Ascending aorta (tissue), 2 donors: ENCODE results near the gene OFD1. TPM values are rescaled to one million over a fixed set of nuclear protein-coding genes. Genes with fewer than 3 reads are reported as not detected.

Source experiments
- DNase-seq, 2 donors: peaks; one replicate each; pipeline ENCODE4 v3.0.0-alpha.2; 2019; ENCODE audit warnings: low spot score in 2 of 2
- H3K27ac ChIP-seq, 2 donors: fragments of 200-600 bp; sonication (generic); one replicate each; pipeline ENCODE4 v1.5.1; 2016 to 2017; ENCODE audit warnings: mild to moderate bottlenecking in 1 of 2
- H3K27me3 ChIP-seq: fragments of 200-600 bp; sonication (generic); one replicate; pipeline ENCODE4 v1.5.1; 2017
- H3K36me3 ChIP-seq, 2 donors: fragments of 200-600 bp; sonication (generic); one replicate each; pipeline ENCODE4 v1.5.1; 2016
- H3K4me1 ChIP-seq, 2 donors: fragments of 200-600 bp; sonication (generic); one replicate each; pipeline ENCODE4 v1.5.1; 2016 to 2017; ENCODE audit warnings: mild to moderate bottlenecking in 1 of 2
- H3K4me3 ChIP-seq, 2 donors: fragments of 200-600 bp; sonication (generic); one replicate each; pipeline ENCODE4 v1.5.1; 2016 to 2017; ENCODE audit warnings: mild to moderate bottlenecking in 1 of 2
- H3K9me3 ChIP-seq, 2 donors: fragments of 200-600 bp; sonication (generic); one replicate each; pipeline ENCODE4 v1.5.1; 2016
- intact Hi-C: fragments of 100-400 bp; cut with DNase I; formaldehyde crosslinking; loops from one replicate; pipeline ENCODE4 v1.15.1; 2023
- total RNA-seq: library from RNA; depleted of rRNA; stranded (reverse); fragments of >200 nt; gene quantifications from one replicate; pipeline ENCODE4 v1.1.0, GENCODE V29; 2016
- TF ChIP-seq, protein P1 (sequence below), 3 experiments: fragments of 200-600 bp in 2 of 3; fragments of 450-650 bp in 1 of 3; sonication (generic) in 2 of 3; IDR thresholded peaks; one replicate each; pipeline ENCODE4 v1.5.1; 2016 to 2019; ENCODE audit warnings: antibody characterized with exemption in 3 of 3, mild to moderate bottlenecking in 1 of 3, moderate library complexity in 1 of 3

Gene OFD1
- total RNA-seq, 1 donor from 2014 or later = 8.4 TPM

DNA sequence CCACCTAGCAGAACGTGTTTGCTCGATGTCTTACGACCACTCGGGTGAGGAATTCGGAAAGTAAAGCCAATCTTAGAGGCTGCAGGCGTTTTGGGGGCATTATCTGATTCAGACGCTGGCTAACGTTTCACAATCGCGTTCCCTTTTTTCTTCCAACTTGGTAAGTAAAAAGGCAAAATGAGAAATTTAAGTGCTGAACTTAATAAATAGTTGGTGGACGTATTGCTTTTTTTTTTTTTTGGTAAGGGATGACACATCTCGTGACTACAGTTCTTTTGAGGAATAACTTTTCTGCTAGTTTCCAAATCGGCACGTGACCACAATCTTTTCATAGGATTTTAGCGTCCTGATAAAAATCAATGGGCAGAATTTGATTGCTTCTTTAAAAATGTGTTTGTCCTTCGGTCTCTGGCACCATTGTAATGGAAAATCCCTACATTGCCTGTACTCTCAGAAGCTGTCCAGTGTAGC, 44.8 kb upstream of the OFD1 start:
- H3K27ac ChIP-seq = peak overlapping the region; percentile 88 to 91
- TF ChIP-seq, protein P1, sequence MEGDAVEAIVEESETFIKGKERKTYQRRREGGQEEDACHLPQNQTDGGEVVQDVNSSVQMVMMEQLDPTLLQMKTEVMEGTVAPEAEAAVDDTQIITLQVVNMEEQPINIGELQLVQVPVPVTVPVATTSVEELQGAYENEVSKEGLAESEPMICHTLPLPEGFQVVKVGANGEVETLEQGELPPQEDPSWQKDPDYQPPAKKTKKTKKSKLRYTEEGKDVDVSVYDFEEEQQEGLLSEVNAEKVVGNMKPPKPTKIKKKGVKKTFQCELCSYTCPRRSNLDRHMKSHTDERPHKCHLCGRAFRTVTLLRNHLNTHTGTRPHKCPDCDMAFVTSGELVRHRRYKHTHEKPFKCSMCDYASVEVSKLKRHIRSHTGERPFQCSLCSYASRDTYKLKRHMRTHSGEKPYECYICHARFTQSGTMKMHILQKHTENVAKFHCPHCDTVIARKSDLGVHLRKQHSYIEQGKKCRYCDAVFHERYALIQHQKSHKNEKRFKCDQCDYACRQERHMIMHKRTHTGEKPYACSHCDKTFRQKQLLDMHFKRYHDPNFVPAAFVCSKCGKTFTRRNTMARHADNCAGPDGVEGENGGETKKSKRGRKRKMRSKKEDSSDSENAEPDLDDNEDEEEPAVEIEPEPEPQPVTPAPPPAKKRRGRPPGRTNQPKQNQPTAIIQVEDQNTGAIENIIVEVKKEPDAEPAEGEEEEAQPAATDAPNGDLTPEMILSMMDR (IDR thresholded peaks at IDR 0.05) = no peak
- peak overlapping the region; percentile 80 to 91 for H3K4me3 ChIP-seq
- intact Hi-C loops = loop anchor here (1.0 to 2.0 kb wide), 3 partner anchors 25 to 45 kb away; partner anchors contain the start of genes OFD1, TCEANC and TRAPPC2
- H3K27me3 ChIP-seq = no peaks in the 10 kb centered on the region
- H3K4me1 ChIP-seq = peaks cover 0 to 6% of the 10 kb centered on the region in 2 donors
- H3K9me3 ChIP-seq = no peaks in the 10 kb centered on the region
- H3K36me3 ChIP-seq = no peaks in the 10 kb centered on the region
- no peak for DNase-seq

DNA sequence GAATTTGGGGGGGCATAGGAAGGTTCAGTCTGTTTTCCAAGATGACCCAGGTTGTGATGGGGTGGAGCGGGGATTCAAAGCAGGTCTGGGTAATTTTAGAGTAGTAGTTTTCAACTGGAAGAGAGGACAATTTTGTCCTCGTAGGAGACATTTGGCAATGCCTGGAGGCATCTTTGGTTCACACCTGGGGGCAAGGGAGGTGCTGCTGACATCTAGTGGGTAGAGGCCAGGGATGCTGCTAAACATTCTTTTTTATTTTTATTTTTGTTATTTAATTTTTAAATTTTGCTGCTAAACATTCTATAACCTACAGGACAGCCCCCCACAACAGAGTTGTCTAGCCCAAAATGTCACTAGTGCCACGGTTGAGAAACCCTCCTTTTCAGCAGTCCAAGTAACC, 43.7 kb upstream of the OFD1 start:
- H3K4me1 ChIP-seq = peaks cover 0 to 9% of the 10 kb centered on the region in 2 donors
- no peaks in the 10 kb centered on the region for H3K36me3 ChIP-seq
- TF ChIP-seq, protein P1 (IDR thresholded peaks at IDR 0.05) = no peak
- H3K27me3 ChIP-seq = no peaks in the 10 kb centered on the region
- H3K27ac ChIP-seq = no peak overlapping the region
- no peak for DNase-seq
- H3K4me3 ChIP-seq = peak overlapping the region; percentile 80 to 91
- intact Hi-C loops = no loop called here
- no peaks in the 10 kb centered on the region for H3K9me3 ChIP-seq

DNA sequence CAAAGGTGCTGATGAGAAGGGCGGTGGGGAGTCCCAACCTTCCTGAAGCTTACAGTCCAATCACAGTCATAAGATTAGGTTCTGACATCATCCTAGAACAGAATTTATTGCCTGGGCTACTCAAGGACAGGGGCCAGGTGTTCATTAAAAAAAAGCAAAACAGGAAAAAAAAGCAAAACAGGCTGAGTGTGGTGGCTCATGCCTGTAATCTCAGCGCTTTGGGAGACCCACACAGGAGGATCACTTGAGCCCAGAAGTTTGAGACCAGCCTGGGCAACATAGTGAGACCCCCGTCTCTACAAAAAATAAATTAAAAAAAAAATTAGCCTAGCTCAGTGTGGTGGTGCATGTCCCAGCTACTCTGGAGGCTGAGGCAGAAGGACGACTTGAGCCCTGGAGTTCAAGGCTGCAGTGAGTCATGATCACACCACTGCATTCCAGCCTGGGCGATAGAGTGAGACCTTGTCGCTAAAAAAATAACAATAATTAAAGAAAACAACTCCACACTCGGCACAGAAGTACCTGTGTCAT, 42.6 kb upstream of the OFD1 start:
- intact Hi-C loops = no loop called here

DNA sequence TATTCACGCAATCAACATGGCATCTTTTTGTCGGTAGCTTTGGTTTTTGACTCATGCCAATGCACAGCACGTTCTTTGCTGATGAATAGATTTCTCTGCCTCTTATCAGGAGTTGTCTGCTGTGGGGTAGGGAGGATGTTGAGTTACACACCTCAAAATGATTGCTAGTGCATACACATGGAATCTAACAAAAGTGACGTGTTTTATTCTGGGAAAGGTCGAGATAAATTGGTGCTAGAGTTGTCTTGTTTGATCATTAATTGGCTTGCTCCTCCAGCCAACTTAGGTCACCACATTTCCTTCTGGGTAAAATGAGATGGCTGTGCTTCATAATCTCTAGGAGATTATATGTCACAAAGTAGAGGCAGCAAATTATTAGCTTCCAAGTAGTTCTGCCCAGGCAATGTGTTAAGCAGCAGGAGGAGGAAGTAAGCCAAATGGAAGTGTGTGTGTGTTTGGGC, 41.7 kb upstream of the OFD1 start:
- H3K4me3 ChIP-seq = no peak overlapping the region
- H3K27me3 ChIP-seq = no peaks in the 10 kb centered on the region
- no peaks in the 10 kb centered on the region for H3K36me3 ChIP-seq
- H3K9me3 ChIP-seq = no peaks in the 10 kb centered on the region
- no peak overlapping the region for H3K27ac ChIP-seq
- DNase-seq = no peak
- H3K4me1 ChIP-seq = peaks cover 0 to 9% of the 10 kb centered on the region in 2 donors
- TF ChIP-seq, protein P1 (IDR thresholded peaks at IDR 0.05) = no peak
- intact Hi-C loops = no loop called here

More for the DNA sequence above, 42.6 kb upstream of the OFD1 start:
- no peak overlapping the region for H3K27ac ChIP-seq
- no peak overlapping the region for H3K4me3 ChIP-seq
- DNase-seq = no peak
- H3K27me3 ChIP-seq = no peaks in the 10 kb centered on the region
- TF ChIP-seq, protein P1 (IDR thresholded peaks at IDR 0.05) = no peak
- peaks cover 0 to 9% of the 10 kb centered on the region in 2 donors for H3K4me1 ChIP-seq
- no peaks in the 10 kb centered on the region for H3K9me3 ChIP-seq
- no peaks in the 10 kb centered on the region for H3K36me3 ChIP-seq

DNA sequence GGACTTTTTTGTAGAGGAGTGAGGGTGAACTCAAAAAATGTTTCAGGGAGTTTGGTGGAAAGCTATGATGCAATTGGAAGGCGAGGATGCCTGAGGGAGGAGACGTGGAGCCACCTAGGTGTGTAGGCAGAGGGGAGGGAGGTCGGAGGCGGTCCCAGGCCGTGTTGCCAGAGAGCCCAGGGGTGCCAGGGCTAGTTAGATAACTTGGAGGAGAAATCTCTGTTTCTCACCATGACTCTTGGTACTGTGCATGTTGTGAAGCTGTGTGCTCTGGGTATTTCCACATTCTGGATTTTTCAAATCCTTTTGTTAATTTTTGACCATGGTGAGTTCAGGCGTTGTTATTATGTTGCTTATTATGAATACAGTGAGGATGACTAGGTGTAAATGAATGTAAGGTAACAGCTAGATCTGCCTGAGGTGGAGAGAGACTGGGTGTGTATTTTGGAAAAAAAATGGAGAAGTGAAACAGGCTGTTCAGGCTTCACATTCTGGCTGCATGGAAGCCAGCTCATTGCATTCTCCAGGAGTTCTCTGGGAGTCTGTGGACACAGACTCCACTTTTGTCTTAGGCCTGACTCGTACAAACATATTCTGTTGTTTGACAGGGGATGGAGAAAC, 41.1 kb upstream of the OFD1 start:
- Histone ChIP-seq H3K4me3 (peak overlapping the region in 1 of 2 donors; percentile 8), H3K9me3 (no peaks in the 10 kb centered on the region), H3K4me1 (peaks cover 0 to 9% of the 10 kb centered on the region in 2 donors), H3K36me3 (no peaks in the 10 kb centered on the region), H3K27ac (peak overlapping the region in 1 of 2 donors; percentile 9), H3K27me3 (no peaks in the 10 kb centered on the region)
- intact Hi-C loops = no loop called here
- DNase-seq = no peak
- TF ChIP-seq, protein P1 (IDR thresholded peaks at IDR 0.05) = no peak
